Measurements from ENCODE around the gene ZDHHC17.

DNA sequence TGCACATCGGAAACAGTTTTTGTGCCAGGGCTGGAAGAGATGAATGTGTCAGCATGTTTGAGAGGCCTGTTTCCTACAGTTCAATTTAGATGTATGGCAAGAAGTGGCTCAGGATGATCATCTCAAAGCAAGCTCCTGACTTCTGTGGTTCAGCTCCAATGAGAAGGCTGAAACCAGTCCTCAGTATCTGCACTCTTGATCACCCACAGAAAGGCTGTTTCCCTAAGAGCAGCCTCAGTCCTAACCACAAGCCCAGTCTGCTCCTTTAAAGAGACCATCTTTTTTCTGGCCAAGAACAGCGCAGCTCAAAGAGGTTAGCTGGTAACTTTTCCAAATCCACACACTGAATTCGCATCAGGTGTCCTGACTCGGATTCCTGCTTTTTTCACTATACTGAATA is 95.7 kb downstream of the ZDHHC17 start:
- no peak for TF ChIP-seq EZH2 (IDR thresholded peaks at IDR 0.05; ENCODE audit: borderline replicate concordance, low read length)
- TF ChIP-seq, protein P1, sequence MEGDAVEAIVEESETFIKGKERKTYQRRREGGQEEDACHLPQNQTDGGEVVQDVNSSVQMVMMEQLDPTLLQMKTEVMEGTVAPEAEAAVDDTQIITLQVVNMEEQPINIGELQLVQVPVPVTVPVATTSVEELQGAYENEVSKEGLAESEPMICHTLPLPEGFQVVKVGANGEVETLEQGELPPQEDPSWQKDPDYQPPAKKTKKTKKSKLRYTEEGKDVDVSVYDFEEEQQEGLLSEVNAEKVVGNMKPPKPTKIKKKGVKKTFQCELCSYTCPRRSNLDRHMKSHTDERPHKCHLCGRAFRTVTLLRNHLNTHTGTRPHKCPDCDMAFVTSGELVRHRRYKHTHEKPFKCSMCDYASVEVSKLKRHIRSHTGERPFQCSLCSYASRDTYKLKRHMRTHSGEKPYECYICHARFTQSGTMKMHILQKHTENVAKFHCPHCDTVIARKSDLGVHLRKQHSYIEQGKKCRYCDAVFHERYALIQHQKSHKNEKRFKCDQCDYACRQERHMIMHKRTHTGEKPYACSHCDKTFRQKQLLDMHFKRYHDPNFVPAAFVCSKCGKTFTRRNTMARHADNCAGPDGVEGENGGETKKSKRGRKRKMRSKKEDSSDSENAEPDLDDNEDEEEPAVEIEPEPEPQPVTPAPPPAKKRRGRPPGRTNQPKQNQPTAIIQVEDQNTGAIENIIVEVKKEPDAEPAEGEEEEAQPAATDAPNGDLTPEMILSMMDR (IDR thresholded peaks at IDR 0.05; ENCODE audit: low read length), result no peak
